ENCODE measurements around the gene IDS.
"Not testable (repeated sequence)": the region's sequence is repeated elsewhere in the genome, so short reads cannot be mapped to it uniquely, and the experiment has no call there.

The IDS gene, protein sequence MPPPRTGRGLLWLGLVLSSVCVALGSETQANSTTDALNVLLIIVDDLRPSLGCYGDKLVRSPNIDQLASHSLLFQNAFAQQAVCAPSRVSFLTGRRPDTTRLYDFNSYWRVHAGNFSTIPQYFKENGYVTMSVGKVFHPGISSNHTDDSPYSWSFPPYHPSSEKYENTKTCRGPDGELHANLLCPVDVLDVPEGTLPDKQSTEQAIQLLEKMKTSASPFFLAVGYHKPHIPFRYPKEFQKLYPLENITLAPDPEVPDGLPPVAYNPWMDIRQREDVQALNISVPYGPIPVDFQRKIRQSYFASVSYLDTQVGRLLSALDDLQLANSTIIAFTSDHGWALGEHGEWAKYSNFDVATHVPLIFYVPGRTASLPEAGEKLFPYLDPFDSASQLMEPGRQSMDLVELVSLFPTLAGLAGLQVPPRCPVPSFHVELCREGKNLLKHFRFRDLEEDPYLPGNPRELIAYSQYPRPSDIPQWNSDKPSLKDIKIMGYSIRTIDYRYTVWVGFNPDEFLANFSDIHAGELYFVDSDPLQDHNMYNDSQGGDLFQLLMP

DNA sequence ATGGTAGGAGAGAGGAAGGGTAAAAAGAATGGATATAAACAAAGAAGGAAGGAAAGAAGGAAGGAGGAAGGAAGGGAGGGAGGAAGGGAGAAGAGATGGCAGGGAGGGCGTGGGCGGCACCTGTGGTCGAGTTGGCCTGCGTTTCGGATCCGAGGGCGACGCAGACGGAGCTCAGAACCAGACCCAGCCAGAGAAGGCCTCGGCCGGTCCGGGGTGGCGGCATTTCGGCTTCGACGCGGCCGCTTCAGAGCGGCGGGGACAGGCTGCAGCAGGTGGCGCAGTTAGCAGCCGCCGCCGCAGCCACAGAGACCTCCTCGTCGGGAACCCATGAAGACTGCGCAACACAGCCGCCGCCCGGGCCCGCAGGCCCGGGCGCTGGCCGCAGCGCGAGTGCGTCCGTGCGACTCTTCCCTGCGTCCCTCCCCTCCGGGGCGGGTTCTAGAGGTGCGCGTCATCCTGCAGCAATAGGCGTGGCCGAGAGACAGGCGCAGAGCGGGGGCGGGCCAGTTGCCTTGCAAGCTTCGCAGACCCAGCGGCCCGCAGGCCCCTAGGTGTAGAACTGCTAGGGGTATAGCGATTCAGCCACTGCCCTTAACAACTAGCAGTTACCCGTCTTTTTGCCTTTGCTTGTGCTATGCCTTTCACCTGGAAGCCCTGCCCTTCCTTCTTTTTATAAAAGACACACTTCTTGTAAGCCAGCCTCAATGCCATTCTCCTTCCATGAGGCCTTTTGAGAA lies at the start of gene IDS:
IDS (minus strand) TSS at position 392 of the 737 bp plus-strand sequence; CDS start at position 223, 169 bp downstream.
- peak; percentile 47 to 79 (median 60) for DNase-seq (ENCODE audit: low read depth in 4 of 4, low spot score in 1 of 4)

DNA sequence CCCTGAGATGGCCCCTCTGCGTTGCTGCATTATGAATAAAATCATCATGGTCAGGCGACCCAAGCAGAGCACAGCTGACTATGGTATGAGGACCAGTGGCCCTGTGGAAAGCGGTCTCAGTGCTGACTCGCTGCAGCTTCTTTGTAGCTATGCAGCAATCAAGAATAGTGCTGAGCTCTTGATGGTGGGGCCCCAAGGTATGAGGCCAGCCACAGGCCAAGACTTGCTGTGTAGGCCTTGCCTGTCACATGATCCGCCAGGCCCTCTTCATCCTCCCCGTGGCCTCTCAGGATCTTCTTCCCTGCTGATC lies 46.8 kb upstream of the IDS start:
- DNase-seq (ENCODE audit: low read depth in 4 of 4, low spot score in 1 of 4) = not testable (repeated sequence)

DNA sequence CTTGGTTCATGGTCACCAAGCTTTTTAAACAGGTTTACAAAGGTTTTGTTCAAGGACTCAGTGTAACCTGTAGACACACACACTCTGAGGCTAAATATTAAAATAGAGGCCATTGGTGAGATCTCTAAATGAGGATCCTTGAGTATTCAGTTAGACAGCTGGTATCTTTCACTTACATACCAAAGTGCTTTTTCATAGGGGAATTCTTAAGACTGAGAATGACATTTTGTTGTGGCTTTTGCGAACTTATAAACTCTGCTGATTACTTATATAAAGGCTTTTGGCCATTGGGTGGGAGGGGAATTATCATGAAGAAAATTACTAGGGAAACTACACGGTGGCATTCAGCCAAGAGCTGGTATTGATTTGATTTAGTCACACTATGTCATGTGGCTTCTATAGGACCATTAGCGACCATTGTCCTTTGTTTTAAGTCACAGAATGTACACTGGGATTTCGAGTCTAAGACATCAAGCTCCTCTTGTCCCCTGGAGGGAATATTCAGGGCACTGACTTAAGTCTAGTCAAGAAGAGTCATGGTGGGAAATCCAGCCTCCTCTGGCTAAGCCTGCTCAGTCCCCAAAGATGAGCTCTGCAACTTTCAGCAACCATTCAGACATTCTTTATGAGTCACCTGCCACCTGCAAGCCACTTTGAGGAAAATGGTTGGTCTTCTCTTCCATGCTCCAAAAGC lies 46.3 kb upstream of the IDS start:
- not testable (repeated sequence) for DNase-seq (ENCODE audit: low read depth in 4 of 4, low spot score in 1 of 4)

DNA sequence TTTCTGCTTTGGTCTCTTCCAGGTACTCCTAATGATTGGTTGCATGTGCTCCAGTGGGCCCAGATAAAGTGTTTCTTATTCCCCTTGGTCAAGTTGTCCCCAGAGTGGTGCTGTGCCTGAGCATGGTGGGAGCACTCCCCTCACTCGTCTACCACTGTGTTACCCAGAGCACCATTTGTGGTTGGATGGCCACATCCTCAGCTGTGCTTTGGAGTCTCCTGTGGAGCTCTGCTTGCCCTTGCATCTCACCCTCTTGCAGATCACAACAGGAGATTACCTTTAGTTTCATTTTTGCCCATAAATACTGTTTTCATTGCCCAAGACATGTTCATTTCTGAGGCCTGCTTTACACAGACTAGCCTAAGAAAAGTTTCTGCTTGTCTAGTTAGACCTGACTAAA lies 45.3 kb upstream of the IDS start:
- not testable (repeated sequence) for DNase-seq (ENCODE audit: low read depth in 4 of 4, low spot score in 1 of 4)

DNA sequence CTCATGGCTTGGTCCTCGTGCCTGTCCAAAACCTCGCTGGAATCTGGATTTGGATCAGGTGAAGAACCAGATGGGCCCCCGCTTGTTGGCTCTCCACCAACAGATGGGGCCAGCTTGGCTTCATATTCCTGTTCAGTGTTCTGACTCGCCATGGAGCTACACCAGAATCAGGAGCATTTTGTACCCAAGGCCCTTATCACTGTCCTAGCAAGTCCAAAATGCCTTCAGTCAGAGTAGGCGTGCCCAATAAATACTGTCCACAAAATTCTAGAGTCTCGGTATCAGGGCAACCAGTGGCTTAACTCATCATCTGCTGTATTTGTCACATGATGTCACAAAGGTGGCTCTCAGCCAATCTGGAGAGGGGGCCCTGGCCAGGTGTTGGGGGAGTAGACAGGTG lies 44.6 kb upstream of the IDS start, which contains the start of gene HSFX3:
HSFX3 (minus strand) TSS at position 224 of the 400 bp plus-strand sequence; CDS start at position 152, 72 bp downstream.
- not testable (repeated sequence) for DNase-seq (ENCODE audit: low read depth in 4 of 4, low spot score in 1 of 4)

DNA sequence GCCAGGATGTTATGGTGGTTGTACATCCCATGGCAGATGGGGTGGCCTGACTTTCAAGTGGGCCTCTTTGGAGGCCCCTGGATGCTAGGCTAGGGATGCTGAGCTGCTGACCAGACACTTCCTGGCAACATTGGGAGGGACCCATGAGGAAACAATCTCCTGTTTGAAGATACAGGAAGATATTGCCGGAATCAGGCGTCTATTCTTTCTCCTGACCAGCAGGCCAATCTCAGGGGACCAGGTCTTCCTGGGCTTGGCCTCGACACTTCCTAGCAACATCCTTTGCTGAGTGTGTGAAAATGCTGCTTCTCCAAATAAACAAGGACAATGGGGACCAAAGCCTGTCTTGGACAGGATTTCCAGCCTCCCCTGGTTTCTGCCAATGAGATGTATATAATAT lies 42.7 kb upstream of the IDS start:
- not testable (repeated sequence) for DNase-seq (ENCODE audit: low read depth in 4 of 4, low spot score in 1 of 4)

DNA sequence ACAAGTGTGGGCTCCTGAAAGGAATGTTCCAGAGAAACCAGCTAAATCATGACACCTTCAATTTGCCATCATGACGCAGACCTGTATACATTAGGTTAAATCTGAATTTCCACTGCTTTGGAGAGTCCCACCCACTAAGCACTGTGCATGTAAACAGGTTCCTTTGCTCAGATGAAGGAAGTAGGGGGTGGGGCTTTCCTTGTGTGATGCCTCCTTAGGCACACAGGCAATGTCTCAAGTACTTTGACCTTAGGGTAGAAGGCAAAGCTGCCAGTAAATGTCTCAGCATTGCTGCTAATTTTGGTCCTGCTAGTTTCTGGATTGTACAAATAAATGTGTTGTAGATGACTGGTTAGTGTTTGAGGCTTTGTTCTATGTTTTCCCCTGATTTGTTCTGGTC lies 41.9 kb upstream of the IDS start:
- DNase-seq (ENCODE audit: low read depth in 4 of 4, low spot score in 1 of 4) = not testable (repeated sequence)

DNA sequence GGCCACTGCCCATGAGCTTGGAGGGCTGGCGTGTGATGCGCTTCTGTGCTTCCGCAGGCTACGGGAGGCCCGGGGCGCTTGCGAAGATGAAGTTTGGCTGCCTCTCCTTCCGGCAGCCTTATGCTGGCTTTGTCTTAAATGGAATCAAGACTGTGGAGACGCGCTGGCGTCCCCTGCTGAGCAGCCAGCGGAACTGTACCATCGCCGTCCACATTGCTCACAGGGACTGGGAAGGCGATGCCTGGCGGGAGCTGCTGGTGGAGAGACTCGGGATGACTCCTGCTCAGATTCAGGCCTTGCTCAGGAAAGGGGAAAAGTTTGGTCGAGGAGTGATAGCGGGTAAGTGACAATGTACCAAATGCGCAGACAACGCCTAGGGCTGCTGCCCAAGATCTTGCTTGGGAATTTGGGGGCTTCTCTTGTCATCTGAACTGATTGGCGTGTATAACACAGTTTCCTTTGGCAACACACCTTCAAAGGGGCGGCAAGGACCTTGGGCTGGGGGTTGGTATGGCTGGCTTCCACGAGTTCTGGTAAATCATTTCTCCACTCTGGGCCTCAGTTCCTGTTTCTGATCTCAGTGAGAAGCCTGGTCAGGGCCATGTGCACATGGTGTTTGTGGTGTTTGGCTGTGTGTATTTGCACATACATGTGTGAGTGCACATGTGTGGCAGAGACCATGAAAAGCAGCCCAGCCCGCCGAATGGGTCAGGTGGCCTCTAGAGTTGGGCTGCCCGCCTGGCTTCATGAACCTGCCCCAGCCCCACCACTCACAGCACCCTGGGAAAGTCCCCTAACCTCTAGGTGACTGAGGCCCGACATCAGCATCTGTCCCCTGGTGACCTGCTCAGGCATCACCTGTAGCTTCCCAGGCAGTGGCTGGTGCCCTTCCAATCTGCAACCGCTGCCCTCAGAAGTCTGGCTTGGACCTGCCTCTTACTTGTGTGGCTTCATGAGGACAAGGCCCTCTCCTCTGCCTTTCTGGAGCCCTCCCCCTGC lies 40.7 kb upstream of the IDS start:
- not testable (repeated sequence) for DNase-seq (ENCODE audit: low read depth in 4 of 4, low spot score in 1 of 4)

DNA sequence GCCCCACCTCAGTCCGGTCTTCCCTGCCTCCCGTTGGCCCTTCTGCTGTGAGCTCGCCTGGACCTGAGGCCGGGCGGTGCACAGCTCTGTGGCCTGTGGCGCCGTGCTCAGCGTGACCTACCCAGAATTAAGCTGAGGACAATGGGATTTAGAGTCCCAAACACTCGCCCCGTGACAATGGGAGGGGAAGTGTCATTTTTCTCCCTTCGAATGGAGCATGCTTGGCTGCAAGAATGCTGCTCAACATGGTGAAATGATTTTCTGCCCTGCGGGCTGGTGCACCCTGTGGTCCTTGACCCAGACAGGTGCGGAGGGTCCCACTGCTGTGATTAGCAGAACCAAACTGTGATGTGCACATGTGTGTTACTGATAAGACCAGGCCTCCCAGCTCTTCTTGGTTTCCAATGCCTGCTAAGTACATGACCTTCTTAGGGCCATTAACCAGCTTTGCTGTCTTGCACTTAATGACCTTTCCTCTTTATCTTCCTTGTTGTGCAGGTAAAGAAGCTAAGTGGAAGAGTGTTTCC lies 36.5 kb upstream of the IDS start:
- no peak for DNase-seq (ENCODE audit: low read depth in 4 of 4, low spot score in 1 of 4)

DNA sequence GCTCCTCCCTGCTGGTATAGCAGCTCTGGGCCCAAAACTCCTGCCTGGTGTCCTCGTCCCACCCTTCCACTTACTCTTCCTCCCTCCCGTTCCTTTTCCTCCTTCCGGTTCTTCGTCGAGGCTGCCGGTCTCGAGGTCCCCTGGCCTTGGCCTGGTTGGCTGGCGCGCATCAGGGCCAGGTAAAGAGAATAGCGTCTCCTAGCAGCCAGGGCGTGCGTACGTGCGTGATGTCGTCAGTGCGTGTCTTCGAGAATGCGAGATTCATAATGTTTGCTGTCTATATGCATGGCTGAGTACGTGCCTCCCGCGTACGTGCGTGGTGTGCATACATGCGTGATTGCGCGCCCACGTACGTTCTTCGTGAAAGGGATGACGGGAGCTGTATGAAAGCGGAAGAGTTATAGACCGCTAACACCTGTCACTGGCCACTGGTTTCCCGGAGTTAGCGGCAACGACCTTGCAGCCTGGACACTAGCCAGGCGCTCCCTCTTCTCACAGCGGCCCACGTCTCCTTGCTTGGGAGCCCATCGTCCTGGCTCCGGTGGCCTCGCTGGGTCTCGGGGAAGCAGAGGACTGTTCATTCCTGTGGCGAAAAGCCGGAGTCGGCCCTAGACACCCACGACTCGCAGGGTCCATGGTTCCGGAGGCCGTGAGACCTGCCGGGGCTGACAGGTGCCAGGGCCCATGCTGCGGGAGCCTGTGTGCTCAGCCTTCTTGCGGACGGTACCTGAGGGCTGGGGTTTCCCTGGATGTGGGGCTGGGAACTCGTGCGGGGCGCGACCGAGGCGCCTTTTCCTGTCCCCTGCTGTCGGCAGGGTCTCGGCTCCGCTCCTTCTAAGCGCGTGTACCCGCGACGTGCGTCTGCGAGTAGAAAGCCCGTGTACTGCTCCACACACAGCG lies 35.8 kb upstream of the IDS start, which contains the start of gene EOLA1:
EOLA1 (plus strand) TSS at position 392 of the 900 bp plus-strand sequence. CDS start 4,619 bp downstream, outside the sequence.
- DNase-seq (ENCODE audit: low read depth in 4 of 4, low spot score in 1 of 4) = peak; percentile 66 to 80 (median 72)

DNA sequence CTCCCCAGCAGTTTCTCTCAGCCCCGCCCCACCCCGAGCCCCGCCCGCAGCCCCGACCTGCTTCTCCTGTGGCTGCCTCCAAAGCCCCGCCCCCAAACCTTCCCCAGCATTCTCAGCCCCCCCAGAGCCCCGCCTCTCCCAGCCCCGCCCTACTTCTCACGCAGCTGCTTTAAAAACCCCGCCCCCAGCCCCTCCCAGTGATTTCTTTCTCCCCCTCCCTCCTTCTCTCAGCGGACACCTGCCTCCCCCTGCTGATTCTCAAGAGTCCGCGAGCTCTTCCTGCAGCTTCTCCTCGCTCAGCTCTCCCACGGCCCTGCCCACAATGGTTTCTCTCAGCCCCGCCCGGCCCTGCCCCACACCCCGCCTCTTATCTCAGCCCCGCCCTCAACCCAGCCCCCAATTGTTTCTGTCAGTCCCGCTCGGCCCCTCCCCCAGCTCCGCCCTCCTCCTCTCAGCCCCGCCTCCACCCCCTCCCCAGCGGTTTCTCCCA lies 35.1 kb upstream of the IDS start:
- peak; percentile 71 to 86 (median 80) for DNase-seq (ENCODE audit: low read depth in 4 of 4, low spot score in 1 of 4)

DNA sequence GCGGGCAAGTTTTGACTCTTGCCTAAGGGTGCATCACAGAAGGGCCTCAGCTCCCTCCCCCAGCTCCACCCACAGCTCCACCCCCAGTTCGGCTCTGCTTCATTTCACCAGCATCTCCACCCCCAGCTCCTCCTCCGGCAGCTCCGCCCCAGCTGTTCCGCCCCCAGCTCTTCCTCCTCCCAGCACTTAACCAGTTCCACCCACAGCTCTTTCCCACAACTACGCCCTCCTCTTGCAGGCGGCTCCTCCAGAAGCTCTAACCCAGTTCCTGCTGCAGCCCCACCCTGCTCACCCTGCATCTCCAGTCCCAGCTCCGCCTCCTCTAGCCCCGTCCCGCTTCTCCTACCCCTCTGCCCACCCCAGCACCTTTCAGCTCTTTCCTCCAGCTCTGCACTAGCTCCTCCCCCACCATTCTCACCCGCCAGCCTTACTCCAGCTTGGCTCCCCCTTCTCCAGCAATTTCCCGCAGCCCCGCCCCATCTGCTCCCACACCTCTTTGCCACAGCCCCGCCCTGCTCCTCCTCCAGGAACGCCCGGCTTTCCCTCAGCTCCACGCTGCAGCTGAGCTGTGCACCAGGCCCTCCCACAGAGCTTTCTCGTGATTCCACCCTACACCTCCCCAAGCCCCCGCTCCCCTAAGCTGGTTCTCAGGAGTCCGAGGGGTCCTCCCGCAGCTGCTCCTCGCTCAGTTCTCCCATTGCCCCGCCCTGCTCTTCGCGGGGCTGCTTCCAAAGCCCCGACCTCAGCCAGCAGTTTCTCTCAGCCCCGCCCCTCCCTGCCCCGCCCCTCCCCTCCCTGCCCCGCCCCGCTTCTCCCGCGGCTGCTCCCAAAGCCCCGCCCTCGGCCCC lies 34.4 kb upstream of the IDS start:
- DNase-seq (ENCODE audit: low read depth in 4 of 4, low spot score in 1 of 4) = peak; percentile 34 to 77 (median 54)

DNA sequence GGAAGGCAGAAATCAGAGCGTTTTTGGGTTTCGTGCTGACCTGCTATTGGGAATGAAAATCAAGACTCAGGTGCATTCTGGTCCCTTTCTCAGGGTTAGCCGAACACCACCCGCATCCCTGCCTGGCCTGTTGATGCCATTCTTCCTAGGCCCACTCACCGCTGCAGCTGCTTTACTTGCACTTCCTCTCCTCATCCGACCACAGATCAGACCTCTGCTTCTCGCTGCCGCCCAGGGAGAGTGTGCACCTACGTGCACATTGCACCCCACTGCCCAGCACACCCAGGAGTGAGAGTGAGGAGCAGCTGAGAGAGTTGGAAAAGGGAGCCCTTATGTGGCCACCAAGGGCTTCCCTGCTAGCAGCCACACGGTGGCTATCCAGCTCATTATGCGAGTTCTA lies 32.4 kb upstream of the IDS start:
- not testable (repeated sequence) for DNase-seq (ENCODE audit: low read depth in 4 of 4, low spot score in 1 of 4)

DNA sequence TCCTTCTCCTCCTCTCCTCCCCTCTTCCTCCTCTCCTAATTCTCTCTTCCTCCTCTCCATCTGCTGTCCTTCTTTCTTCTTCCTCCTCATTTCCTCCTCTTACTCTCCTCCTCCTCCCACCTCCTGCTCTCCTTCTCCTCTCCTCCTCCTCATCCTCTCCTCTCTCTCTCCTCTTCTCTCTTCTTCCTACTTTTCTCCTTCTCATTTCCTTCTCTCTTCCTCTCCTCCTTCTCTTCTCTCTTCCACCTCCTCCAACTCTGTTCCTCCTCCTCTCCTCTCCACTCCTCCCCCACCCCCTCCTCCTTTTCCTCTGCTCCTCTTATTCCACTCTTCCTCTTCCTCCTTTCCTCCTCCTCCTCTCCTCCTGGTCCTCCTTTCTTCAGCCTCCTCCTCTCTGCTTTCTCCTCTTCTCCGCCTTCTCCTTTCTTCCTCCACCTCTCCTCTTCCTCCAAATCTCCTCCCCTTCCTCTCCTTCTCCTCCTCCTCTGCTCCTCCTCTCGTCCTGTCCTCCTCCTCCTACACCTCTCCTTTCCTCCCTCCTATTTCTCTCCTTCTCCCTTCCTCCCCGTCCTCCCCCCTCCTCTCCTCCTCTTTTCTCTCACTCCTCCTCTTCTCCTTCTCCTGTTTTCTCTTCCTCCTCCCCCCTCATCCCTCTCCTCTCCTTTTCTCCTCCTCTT lies 30.0 kb upstream of the IDS start:
- DNase-seq (ENCODE audit: low read depth in 4 of 4, low spot score in 1 of 4) = not testable (repeated sequence)

DNA sequence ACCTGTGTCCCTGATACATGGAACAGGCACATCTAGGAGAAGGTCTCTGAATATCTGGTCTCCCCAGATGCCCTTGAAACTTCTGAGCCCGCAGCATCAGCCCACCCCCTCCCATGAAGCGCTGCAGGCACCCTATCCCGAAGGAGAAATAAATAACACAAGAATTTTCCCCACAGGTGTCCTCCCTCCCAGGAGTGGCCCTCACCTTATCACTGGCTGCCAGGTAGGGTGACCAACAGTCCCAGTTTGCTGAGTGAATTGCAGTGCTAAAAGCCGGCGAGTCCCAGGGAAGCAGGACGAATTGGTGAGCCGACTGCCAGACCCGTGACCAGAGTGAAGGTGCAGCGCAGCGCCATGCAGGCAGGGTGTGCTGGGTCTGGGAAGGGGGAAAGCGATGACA lies 28.9 kb upstream of the IDS start:
- not testable (repeated sequence) for DNase-seq (ENCODE audit: low read depth in 4 of 4, low spot score in 1 of 4)

DNA sequence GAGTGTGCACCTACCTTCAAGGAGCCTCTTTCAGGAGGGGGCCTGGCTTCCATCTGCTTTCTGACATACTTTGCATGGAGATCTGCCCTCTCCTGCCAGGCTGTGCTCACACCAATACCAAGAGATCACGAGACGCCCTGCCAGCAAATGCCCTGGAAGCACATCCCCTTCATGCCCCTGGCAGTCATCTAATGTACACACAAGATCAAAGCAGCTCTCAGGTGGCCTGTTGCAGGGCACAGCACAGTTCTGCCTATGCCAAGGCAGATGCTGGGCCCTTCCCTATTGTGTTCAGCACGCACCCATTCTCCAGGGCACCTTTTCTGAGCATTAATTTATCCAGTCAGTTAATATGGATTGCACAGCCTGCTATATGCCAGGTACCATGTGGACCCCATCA lies 27.8 kb upstream of the IDS start:
- DNase-seq (ENCODE audit: low read depth in 4 of 4, low spot score in 1 of 4) = not testable (repeated sequence)

DNA sequence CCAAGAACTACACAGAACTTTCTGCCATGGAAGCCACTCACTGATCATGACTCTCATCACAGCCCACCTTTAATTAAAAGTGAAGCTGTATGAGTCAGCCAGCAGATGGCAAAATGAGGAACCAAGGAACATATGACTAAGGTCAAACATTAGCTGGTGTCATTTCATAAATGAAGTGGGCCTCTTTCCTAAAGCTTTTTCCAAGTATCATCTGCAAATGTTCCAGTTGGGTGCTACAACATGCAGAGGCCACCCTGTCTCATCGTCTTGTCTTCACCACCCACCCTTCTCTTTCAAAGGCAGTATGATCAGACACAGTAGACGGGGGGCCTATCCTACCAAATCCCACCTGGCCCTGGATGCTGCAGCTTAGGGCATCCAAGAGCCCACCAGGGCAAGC lies 26.5 kb upstream of the IDS start:
- DNase-seq (ENCODE audit: low read depth in 4 of 4, low spot score in 1 of 4) = no peak
